WERI-Rb-1 (cell line): ENCODE results near the gene TMEM178B.

Source experiments
- DNase-seq: peaks from one replicate; pipeline ENCODE4 v3.0.0-alpha.2; 2020
- H3K27ac ChIP-seq: fragments of 250-450 bp; sonication (Bioruptor Pico); 2 replicates; pipeline ENCODE4 v1.5.1; 2020; ENCODE audit warnings: mild to moderate bottlenecking, moderate library complexity
- H3K27me3 ChIP-seq: fragments of 250-450 bp; sonication (Bioruptor Pico); 2 replicates; pipeline ENCODE4 v1.5.1; 2021; ENCODE audit warnings: mild to moderate bottlenecking, low read depth, moderate library complexity; ENCODE audit not compliant: insufficient read depth, severe bottlenecking
- H3K36me3 ChIP-seq: fragments of 250-450 bp; sonication (Bioruptor Pico); 2 replicates; pipeline ENCODE4 v1.5.1; 2020; ENCODE audit warnings: mild to moderate bottlenecking, moderate library complexity
- H3K4me3 ChIP-seq: 2 replicates; pipeline ENCODE4 v1.5.1; 2011; ENCODE audit warnings: low read depth, mild to moderate bottlenecking, control low read depth, low read length
- H3K9me3 ChIP-seq: fragments of 250-450 bp; sonication (Bioruptor Pico); 2 replicates; pipeline ENCODE4 v1.5.1; 2021; ENCODE audit warnings: mild to moderate bottlenecking, moderate library complexity; ENCODE audit not compliant: severe bottlenecking
- TF ChIP-seq, protein P1 (sequence below): IDR thresholded peaks from 2 replicates; pipeline ENCODE4 v1.5.1; 2011; ENCODE audit warnings: low read depth, mild to moderate bottlenecking, control low read depth, inconsistent platforms, low read length

TMEM178B gene

DNA sequence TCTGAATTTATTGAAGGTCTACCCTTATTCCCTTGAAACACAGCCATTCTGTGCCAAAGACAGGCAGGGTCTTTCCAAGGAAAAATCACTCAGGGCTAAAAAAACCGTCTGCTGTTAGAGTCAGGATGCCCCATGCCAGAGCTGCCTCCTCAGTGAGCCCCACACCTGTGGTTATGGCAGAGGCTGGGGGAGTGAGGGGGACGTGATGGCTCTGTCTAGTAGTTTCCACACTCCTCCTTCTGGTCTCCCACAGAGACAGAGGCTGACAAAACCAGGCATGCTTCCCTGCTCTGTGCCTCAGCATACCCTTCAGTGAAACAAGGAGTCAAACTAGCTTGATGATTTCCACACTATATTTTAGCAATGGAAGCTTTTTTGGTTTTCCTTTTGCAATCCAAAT is 365.3 kb downstream of the TMEM178B start:
- no peak overlapping the region for H3K4me3 ChIP-seq
- TF ChIP-seq, protein P1, sequence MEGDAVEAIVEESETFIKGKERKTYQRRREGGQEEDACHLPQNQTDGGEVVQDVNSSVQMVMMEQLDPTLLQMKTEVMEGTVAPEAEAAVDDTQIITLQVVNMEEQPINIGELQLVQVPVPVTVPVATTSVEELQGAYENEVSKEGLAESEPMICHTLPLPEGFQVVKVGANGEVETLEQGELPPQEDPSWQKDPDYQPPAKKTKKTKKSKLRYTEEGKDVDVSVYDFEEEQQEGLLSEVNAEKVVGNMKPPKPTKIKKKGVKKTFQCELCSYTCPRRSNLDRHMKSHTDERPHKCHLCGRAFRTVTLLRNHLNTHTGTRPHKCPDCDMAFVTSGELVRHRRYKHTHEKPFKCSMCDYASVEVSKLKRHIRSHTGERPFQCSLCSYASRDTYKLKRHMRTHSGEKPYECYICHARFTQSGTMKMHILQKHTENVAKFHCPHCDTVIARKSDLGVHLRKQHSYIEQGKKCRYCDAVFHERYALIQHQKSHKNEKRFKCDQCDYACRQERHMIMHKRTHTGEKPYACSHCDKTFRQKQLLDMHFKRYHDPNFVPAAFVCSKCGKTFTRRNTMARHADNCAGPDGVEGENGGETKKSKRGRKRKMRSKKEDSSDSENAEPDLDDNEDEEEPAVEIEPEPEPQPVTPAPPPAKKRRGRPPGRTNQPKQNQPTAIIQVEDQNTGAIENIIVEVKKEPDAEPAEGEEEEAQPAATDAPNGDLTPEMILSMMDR = no peak
- no peaks in the 10 kb centered on the region for H3K27me3 ChIP-seq
- no peaks in the 10 kb centered on the region for H3K36me3 ChIP-seq
- no peak overlapping the region for H3K27ac ChIP-seq
- DNase-seq = no peak
- no peaks in the 10 kb centered on the region for H3K9me3 ChIP-seq

DNA sequence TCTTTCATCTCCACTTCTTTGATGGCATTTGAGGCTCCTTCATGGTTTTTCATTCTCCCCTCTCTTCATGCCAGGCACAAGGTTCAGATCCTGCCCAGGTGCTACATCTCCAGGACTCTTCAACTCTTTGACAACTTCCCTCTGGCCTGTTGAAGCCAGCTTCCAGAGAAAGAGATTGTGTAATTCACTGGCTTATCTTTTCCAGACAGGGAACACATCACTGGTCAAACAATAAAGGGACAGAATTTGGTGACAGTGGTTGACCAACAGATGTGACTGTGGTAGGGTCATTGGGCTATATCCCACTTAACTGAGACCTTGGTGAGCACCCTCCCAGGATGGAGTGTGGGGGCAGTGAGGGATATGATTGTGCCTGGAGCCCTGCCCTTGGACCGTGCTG is 365.9 kb downstream of the TMEM178B start:
- H3K9me3 ChIP-seq = no peaks in the 10 kb centered on the region
- no peaks in the 10 kb centered on the region for H3K36me3 ChIP-seq
- DNase-seq = no peak
- TF ChIP-seq, protein P1 = no peak
- no peak overlapping the region for H3K27ac ChIP-seq
- H3K27me3 ChIP-seq = no peaks in the 10 kb centered on the region
- H3K4me3 ChIP-seq = no peak overlapping the region

DNA sequence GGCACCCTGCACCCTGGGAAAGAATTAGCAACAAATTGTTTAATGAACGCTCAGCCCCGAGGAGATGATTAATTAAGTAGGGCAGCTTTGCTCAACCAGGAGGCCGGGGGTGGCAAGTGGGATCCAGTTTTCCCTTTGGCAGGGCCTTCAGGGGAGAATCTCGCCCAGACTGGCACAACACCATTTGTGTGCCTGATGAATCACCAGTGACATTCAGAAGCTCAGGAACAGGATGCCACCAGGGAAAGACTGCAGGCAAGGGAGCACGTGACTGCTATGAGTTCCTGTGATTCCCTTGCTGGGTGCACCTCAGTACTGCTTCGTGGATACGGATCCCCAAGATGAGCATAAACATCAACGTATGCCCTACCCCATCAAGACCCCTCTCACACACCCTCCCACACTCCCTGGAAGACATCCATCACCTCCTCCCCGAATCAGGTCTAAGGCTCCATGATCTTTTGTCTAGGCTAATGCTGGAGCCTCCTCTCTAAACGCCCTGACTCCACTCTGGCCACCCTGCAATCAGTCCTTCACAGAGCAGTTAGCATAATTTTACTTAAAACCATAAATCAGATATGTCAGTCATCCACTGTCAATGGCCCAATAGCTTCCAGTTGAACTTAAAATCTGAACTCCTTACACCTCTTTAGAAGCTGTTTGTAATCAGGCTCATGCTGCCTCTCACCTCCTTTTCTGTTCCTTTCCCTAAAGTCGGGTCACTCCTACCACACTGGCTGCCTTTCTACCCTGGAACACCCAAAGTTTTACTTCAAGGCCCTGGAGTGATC is 368.2 kb downstream of the TMEM178B start:
- Histone ChIP-seq H3K4me3 (no peak overlapping the region), H3K9me3 (no peaks in the 10 kb centered on the region), H3K36me3 (no peaks in the 10 kb centered on the region), H3K27me3 (no peaks in the 10 kb centered on the region), H3K27ac (no peak overlapping the region)
- no peak for DNase-seq
- TF ChIP-seq, protein P1 = no peak

DNA sequence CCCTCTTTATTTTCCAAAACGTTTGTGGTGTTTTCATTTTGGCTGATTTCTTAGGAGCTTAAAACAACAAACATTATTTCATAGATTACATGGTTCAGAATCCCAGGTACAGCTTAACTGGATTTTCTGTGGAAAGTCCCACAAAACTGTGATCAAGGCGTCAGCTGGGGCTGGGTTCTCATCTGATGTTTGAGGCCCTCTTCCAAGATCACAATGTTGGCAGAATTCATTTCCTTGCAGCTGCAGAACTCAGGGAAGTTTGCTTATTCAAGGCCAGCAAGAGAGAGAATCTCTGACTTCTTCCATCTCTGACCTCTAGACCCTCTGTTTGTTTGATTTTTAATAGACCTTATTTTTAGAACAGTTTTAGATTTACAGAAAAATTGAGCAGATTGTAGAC is 368.9 kb downstream of the TMEM178B start:
- TF ChIP-seq, protein P1 = no peak
- Histone ChIP-seq H3K9me3 (no peaks in the 10 kb centered on the region), H3K27me3 (no peaks in the 10 kb centered on the region), H3K27ac (no peak overlapping the region), H3K4me3 (no peak overlapping the region), H3K36me3 (no peaks in the 10 kb centered on the region)
- no peak for DNase-seq

DNA sequence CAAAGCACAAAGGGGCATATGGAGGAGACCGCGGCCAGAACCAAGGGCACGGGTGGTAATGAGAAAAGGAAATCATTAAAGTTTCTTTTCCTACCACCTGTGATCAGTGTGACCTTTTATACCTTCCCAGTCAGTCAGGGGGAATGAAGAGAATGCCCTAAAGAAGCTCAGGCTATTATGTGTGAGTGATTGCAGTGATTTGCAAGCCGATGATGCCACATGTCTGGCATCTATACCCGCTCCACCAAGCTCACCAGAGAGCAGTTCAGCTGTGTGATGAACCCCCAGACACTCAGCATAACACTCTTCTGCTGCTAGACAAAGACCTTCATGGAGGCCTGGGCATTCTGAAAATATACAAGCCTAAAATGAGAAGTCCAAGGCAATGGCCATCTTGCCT is 371.1 kb downstream of the TMEM178B start:
- TF ChIP-seq, protein P1 = no peak
- no peak for DNase-seq
- no peaks in the 10 kb centered on the region for H3K9me3 ChIP-seq
- no peaks in the 10 kb centered on the region for H3K27me3 ChIP-seq
- H3K4me3 ChIP-seq = no peak overlapping the region
- H3K36me3 ChIP-seq = no peaks in the 10 kb centered on the region
- H3K27ac ChIP-seq = no peak overlapping the region

DNA sequence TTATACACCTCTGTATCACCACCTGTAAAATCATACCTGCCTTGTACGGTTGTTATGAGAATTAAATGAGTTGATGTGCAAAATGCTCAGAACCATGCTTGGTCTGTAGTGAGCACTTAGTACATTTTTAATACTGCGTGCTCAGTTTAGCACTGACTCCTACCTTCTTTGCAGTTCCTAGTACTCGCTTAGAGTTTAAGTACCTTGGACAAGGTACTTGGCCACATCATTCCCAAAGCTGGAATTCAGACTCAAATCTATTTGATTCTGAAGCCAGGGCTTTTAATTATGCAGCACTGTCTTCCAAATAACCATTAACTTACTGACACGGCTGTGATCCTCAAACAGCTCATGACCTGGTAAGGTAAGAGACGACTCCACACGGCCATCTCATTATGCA is 377.4 kb downstream of the TMEM178B start:
- TF ChIP-seq, protein P1 = no peak

More for the DNA sequence above, 377.4 kb downstream of the TMEM178B start:
- H3K36me3 ChIP-seq = no peaks in the 10 kb centered on the region
- H3K9me3 ChIP-seq = no peaks in the 10 kb centered on the region
- DNase-seq = no peak
- H3K27me3 ChIP-seq = no peaks in the 10 kb centered on the region
- H3K27ac ChIP-seq = no peak overlapping the region
- no peak overlapping the region for H3K4me3 ChIP-seq
